HG02973 (cell line): ENCODE measurements around the gene TMEM17.
"Not testable (repeated sequence)": the region's sequence is repeated elsewhere in the genome, so short reads cannot be mapped to it uniquely, and the experiment has no call there.

Experiments used
- ATAC-seq: cut with Tn5 transposase; IDR thresholded peaks from one replicate; pipeline ENCODE4 v1.9.1; 2021; ENCODE audit warnings: moderate library complexity; ENCODE audit not compliant: unreplicated experiment

The TMEM17 gene

GRCh38 chr2:62505750-62506420 is at the start of gene TMEM17:
TMEM17 (minus strand) TSS chr2:62506195; CDS start chr2:62506129, 66 bp downstream.
- peak; percentile 75 for ATAC-seq

GRCh38 chr2:62554440-62554839 is 48.4 kb upstream of the TMEM17 start:
- ATAC-seq = no peak

- ATAC-seq = no peak
Observed at GRCh38 chr2:62550461-62550860, 44.5 kb upstream of the TMEM17 start.

GRCh38 chr2:62547854-62548253 is 41.9 kb upstream of the TMEM17 start:
- no peak for ATAC-seq

- ATAC-seq = no peak
Observed at GRCh38 chr2:62545261-62545660, 39.3 kb upstream of the TMEM17 start.

GRCh38 chr2:62540408-62541168 is 34.6 kb upstream of the TMEM17 start:
- no peak for ATAC-seq

- ATAC-seq = no peak
Observed at GRCh38 chr2:62539606-62540407, 33.8 kb upstream of the TMEM17 start.

- ATAC-seq = no peak
Observed at GRCh38 chr2:62538756-62539155, 32.8 kb upstream of the TMEM17 start.

GRCh38 chr2:62537814-62538213 is 31.8 kb upstream of the TMEM17 start:
- no peak for ATAC-seq

GRCh38 chr2:62536873-62537547 is 31.0 kb upstream of the TMEM17 start:
- ATAC-seq = no peak

GRCh38 chr2:62535521-62535920 is 29.5 kb upstream of the TMEM17 start:
- ATAC-seq = not testable (repeated sequence)

- no peak for ATAC-seq
Observed at GRCh38 chr2:62531594-62531993, 25.6 kb upstream of the TMEM17 start.

- no peak for ATAC-seq
Observed at GRCh38 chr2:62529758-62530157, 23.8 kb upstream of the TMEM17 start.

- no peak for ATAC-seq
Observed at GRCh38 chr2:62527478-62528210, 21.6 kb upstream of the TMEM17 start.

GRCh38 chr2:62526531-62527381 is 20.8 kb upstream of the TMEM17 start:
- no peak for ATAC-seq

GRCh38 chr2:62525549-62526269 is 19.7 kb upstream of the TMEM17 start:
- no peak for ATAC-seq

- no peak for ATAC-seq
Observed at GRCh38 chr2:62524293-62524941, 18.4 kb upstream of the TMEM17 start.

GRCh38 chr2:62521061-62521460 is 15.1 kb upstream of the TMEM17 start:
- not testable (repeated sequence) for ATAC-seq
